GM12891 (cell line): ENCODE measurements around the gene ZBTB1.

Experiments
- PAX5 ChIP-seq: IDR thresholded peaks from 2 replicates; pipeline ENCODE4 v1.6.1; 2011; ENCODE audit warnings: low read length, moderate library complexity, mild to moderate bottlenecking; ENCODE audit not compliant: insufficient read depth, severe bottlenecking
- POLR2A ChIP-seq: IDR thresholded peaks from 2 replicates; pipeline ENCODE4 v1.6.1; 2011; ENCODE audit warnings: low read depth, low read length, control low read depth
- POLR2AphosphoS5 ChIP-seq: IDR thresholded peaks from 2 replicates; pipeline ENCODE4 v1.6.1; 2011; ENCODE audit warnings: low read depth, low read length, control low read depth
- POU2F2 ChIP-seq: IDR thresholded peaks from 2 replicates; pipeline ENCODE4 v1.6.1; 2011; ENCODE audit warnings: low read depth, mild to moderate bottlenecking, control low read depth, low read length, moderate library complexity
- SPI1 ChIP-seq: IDR thresholded peaks from 2 replicates; pipeline ENCODE4 v1.6.1; 2011; ENCODE audit warnings: low read depth, low read length, control low read depth
- TAF1 ChIP-seq: IDR thresholded peaks from 2 replicates; pipeline ENCODE4 v1.6.1; 2011; ENCODE audit warnings: low read depth, low read length, control low read depth

GRCh38 chr14:64561631-64562030, 57.1 kb downstream of the ZBTB1 start:
- TF ChIP-seq POLR2AphosphoS5 (no peak), POLR2A (no peak), SPI1 (no peak), TAF1 (no peak), PAX5 (no peak), POU2F2 (no peak)
